HepG2 (cell line): ENCODE measurements around the gene ELMO2. TPM values are rescaled to one million over a fixed set of nuclear protein-coding genes. Genes with fewer than 3 reads are reported as not detected.

Experiments
- BATF2 ChIP-seq: sonication (generic); formaldehyde crosslinking; IDR thresholded peaks from 2 replicates; pipeline ENCODE4 v1.8.0; 2022; ENCODE audit warnings: mild to moderate bottlenecking, missing genetic modification reagents, moderate library complexity
- FOXO1 ChIP-seq: sonication (generic); formaldehyde crosslinking; IDR thresholded peaks from 2 replicates; pipeline ENCODE4 v1.4.0; 2020; ENCODE audit warnings: missing genetic modification reagents
- GATAD2A ChIP-seq: IDR thresholded peaks from 2 replicates; pipeline ENCODE4 v1.6.1; 2016
- MEIS2 ChIP-seq: sonication (generic); formaldehyde crosslinking; IDR thresholded peaks from 2 replicates; pipeline ENCODE4 v1.9.0; 2021; ENCODE audit warnings: mild to moderate bottlenecking, missing genetic modification reagents
- MNT ChIP-seq: fragments of 450-650 bp; IDR thresholded peaks from 2 replicates; pipeline ENCODE4 v1.6.1; 2016
- NR2F6 ChIP-seq, 2 experiments: IDR thresholded peaks; 2 replicates each; pipeline ENCODE4 v1.6.1; 2016; ENCODE audit warnings: antibody characterized with exemption in 1 of 2, mild to moderate bottlenecking in 1 of 2
- PATZ1 ChIP-seq: sonication (generic); formaldehyde crosslinking; IDR thresholded peaks from 2 replicates; pipeline ENCODE4 v1.4.0; 2020; ENCODE audit warnings: missing genetic modification reagents
- PBX2 ChIP-seq: IDR thresholded peaks from 2 replicates; pipeline ENCODE4 v1.6.1; 2016; ENCODE audit warnings: control low read depth
- RFXAP ChIP-seq: sonication (generic); formaldehyde crosslinking; IDR thresholded peaks from 2 replicates; pipeline ENCODE4 v1.4.0; 2020; ENCODE audit warnings: missing genetic modification reagents, borderline replicate concordance
- SALL1 ChIP-seq: sonication (generic); formaldehyde crosslinking; IDR thresholded peaks from 2 replicates; pipeline ENCODE4 v1.8.0; 2022; ENCODE audit warnings: mild to moderate bottlenecking, missing genetic modification reagents
- SOX13 ChIP-seq, 3 experiments: fragments of 450-650 bp in 1 of 3; sonication (generic) in 1 of 3; formaldehyde crosslinking in 1 of 3; IDR thresholded peaks in 2 of 3; conservative IDR thresholded peaks in 1 of 3; 2 replicates each; pipeline versions ENCODE4 v1.5.0 to v1.6.1; 2016 to 2020; ENCODE audit warnings: antibody characterized with exemption in 1 of 3, mild to moderate bottlenecking in 1 of 3, missing compliant biosample characterization in 1 of 3, missing genetic modification reagents in 1 of 3, moderate library complexity in 1 of 3
- TGIF2 ChIP-seq: IDR thresholded peaks from 2 replicates; pipeline ENCODE4 v1.6.1; 2016; ENCODE audit warnings: control low read depth, missing compliant biosample characterization
- ZMYM3 ChIP-seq: sonication (generic); formaldehyde crosslinking; IDR thresholded peaks from 2 replicates; pipeline ENCODE4 v1.5.1; 2020; ENCODE audit warnings: mild to moderate bottlenecking, missing genetic modification reagents
- ZNF713 ChIP-seq: sonication (generic); formaldehyde crosslinking; IDR thresholded peaks from 2 replicates; pipeline ENCODE4 v1.4.0; 2020; ENCODE audit warnings: mild to moderate bottlenecking, missing genetic modification reagents
- polyA plus RNA-seq, 8 experiments: library from polyadenylated mRNA; depleted of rRNA in 3 of 8; stranded (reverse) in 7 of 8; unstranded in 1 of 8; fragments of >200 nt; fragmentation: Illumina TruSeq in 4 of 8; extraction: Trizol in 4 of 8; gene quantifications; 2 replicates each; pipeline versions ENCODE4 v1.2.1 to v1.2.3, GENCODE V29; 2011 to 2016; ENCODE audit warnings: low read depth in 4 of 8, missing spikeins in 1 of 8, mixed read lengths in 1 of 8; ENCODE audit not compliant: insufficient read depth in 1 of 8
- total RNA-seq, 5 experiments: library from RNA; depleted of rRNA; stranded (reverse); fragments of >200 nt; fragmentation: Illumina TruSeq; extraction: Trizol; gene quantifications; 2 replicates each; pipeline ENCODE4 v1.2.3, GENCODE V29; 2016; ENCODE audit warnings: low read depth in 1 of 5
- TF ChIP-seq, protein P1 (sequence below), 2 experiments: IDR thresholded peaks; 2 replicates each; pipeline ENCODE4 v1.6.1; 2011 to 2012; ENCODE audit warnings: low read length in 2 of 2, borderline replicate concordance in 1 of 2, low read depth in 1 of 2, mild to moderate bottlenecking in 1 of 2, moderate library complexity in 1 of 2
- TF ChIP-seq, protein P2 (sequence below): sonication (generic); formaldehyde crosslinking; IDR thresholded peaks from 2 replicates; pipeline ENCODE4 v1.4.0; 2020; ENCODE audit warnings: missing genetic modification reagents

ELMO2 gene
- total and polyA plus RNA-seq, 2 of the 13 experiments (the other 11 are each of a cell fraction or from before 2014, with no cell fraction given), result 30.6 to 35.7 TPM

DNA sequence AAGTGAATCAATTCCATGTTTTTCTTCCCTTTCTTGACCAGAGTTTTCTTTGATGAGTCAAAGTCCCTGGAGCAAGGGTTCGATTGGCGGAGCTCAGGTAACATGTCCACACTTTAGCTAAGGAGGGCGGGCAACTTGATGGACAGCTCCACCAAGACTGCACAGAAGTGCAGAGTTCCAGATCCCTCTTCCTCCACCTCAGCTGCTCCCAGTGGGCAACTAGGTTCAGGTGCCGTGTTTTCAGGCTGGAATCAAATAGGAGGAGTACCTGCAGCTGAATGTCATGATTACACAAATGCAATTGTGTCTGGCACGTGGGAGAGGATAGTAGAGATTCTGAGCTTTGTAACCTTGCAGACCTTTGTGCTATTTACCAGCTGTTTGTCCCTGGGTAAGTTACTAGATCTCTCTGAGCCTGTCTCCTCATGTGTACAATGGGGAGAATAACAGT is 1.9 kb upstream of the ELMO2 start (continued):
- peak; percentile 81 for TF ChIP-seq PBX2 (CRISPR knock-in tag)
- TF ChIP-seq SOX13 (IDR thresholded peaks at IDR 0.05), result no peak
- TF ChIP-seq SOX13 (CRISPR knock-in tag; conservative IDR thresholded peaks at IDR 0.05 in 1 of 2, IDR thresholded peaks at IDR 0.05 in 1 of 2), result peak in 1 of 2 experiments; percentile 68; a peak in 2 of 4 replicates
- no peak for TF ChIP-seq ZNF713 (CRISPR knock-in tag)
- TF ChIP-seq, protein P1, sequence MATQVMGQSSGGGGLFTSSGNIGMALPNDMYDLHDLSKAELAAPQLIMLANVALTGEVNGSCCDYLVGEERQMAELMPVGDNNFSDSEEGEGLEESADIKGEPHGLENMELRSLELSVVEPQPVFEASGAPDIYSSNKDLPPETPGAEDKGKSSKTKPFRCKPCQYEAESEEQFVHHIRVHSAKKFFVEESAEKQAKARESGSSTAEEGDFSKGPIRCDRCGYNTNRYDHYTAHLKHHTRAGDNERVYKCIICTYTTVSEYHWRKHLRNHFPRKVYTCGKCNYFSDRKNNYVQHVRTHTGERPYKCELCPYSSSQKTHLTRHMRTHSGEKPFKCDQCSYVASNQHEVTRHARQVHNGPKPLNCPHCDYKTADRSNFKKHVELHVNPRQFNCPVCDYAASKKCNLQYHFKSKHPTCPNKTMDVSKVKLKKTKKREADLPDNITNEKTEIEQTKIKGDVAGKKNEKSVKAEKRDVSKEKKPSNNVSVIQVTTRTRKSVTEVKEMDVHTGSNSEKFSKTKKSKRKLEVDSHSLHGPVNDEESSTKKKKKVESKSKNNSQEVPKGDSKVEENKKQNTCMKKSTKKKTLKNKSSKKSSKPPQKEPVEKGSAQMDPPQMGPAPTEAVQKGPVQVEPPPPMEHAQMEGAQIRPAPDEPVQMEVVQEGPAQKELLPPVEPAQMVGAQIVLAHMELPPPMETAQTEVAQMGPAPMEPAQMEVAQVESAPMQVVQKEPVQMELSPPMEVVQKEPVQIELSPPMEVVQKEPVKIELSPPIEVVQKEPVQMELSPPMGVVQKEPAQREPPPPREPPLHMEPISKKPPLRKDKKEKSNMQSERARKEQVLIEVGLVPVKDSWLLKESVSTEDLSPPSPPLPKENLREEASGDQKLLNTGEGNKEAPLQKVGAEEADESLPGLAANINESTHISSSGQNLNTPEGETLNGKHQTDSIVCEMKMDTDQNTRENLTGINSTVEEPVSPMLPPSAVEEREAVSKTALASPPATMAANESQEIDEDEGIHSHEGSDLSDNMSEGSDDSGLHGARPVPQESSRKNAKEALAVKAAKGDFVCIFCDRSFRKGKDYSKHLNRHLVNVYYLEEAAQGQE (IDR thresholded peaks at IDR 0.05; ENCODE audit: borderline replicate concordance in 1 of 2, low read depth in 1 of 2, low read length in 2 of 2), result peak in 1 of 2 experiments; percentile 73; a peak in 3 of 4 replicates
- TF ChIP-seq MNT, result peak; percentile 18; the same call in 1 of the 2 replicates
- TF ChIP-seq ZMYM3, result peak; percentile 95
- TF ChIP-seq GATAD2A (CRISPR knock-in tag), result peak; percentile 17; the same call in 1 of the 2 replicates
- TF ChIP-seq SALL1 (CRISPR knock-in tag), result peak; percentile 38; the same call in 1 of the 2 replicates
- TF ChIP-seq PATZ1 (CRISPR knock-in tag), result no peak
- 0 out of 2 replicates have a peak, but pooled peaks have one; percentile 7 for TF ChIP-seq NR2F6 (IDR thresholded peaks at IDR 0.05)
- peak; percentile 27; the same call in 1 of the 2 replicates for TF ChIP-seq NR2F6 (CRISPR knock-in tag; IDR thresholded peaks at IDR 0.05)
- TF ChIP-seq MEIS2 (CRISPR knock-in tag), result peak; percentile 54; the same call in 1 of the 2 replicates
- 0 out of 2 replicates have a peak, but pooled peaks have one; percentile 19 for TF ChIP-seq TGIF2
- TF ChIP-seq BATF2, result no peak
- TF ChIP-seq, protein P2, sequence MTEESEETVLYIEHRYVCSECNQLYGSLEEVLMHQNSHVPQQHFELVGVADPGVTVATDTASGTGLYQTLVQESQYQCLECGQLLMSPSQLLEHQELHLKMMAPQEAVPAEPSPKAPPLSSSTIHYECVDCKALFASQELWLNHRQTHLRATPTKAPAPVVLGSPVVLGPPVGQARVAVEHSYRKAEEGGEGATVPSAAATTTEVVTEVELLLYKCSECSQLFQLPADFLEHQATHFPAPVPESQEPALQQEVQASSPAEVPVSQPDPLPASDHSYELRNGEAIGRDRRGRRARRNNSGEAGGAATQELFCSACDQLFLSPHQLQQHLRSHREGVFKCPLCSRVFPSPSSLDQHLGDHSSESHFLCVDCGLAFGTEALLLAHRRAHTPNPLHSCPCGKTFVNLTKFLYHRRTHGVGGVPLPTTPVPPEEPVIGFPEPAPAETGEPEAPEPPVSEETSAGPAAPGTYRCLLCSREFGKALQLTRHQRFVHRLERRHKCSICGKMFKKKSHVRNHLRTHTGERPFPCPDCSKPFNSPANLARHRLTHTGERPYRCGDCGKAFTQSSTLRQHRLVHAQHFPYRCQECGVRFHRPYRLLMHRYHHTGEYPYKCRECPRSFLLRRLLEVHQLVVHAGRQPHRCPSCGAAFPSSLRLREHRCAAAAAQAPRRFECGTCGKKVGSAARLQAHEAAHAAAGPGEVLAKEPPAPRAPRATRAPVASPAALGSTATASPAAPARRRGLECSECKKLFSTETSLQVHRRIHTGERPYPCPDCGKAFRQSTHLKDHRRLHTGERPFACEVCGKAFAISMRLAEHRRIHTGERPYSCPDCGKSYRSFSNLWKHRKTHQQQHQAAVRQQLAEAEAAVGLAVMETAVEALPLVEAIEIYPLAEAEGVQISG (CRISPR knock-in tag), result peak; percentile 28; the same call in 1 of the 2 replicates
- TF ChIP-seq FOXO1 (CRISPR knock-in tag), result 0 out of 2 replicates have a peak, but pooled peaks have one; percentile 22
- TF ChIP-seq RFXAP (CRISPR knock-in tag), result 0 out of 2 replicates have a peak, but pooled peaks have one; percentile 51
